ENCODE data around the gene PITPNM3.

Gene PITPNM3

GRCh38 chr17:6458460-6458950 is 97.8 kb downstream of the PITPNM3 start:
- no peak for DNase-seq

GRCh38 chr17:6457688-6458459 is 98.5 kb downstream of the PITPNM3 start:
- no peak for DNase-seq

- no peak for DNase-seq
Measured at GRCh38 chr17:6456914-6457687, 99.3 kb downstream of the PITPNM3 start.

GRCh38 chr17:6456321-6456720 is 100.0 kb downstream of the PITPNM3 start:
- no peak for DNase-seq

GRCh38 chr17:6455321-6455705 is 101.0 kb downstream of the PITPNM3 start:
- DNase-seq, result no peak

GRCh38 chr17:6454495-6455320 is 101.6 kb downstream of the PITPNM3 start:
- DNase-seq, result no peak

- DNase-seq, result no peak
Measured at GRCh38 chr17:6453279-6454024, 102.9 kb downstream of the PITPNM3 start.

- DNase-seq, result no peak
Measured at GRCh38 chr17:6452471-6453266, 103.7 kb downstream of the PITPNM3 start.

GRCh38 chr17:6450926-6451832 is 105.2 kb downstream of the PITPNM3 start:
- DNase-seq, result no peak

GRCh38 chr17:6449307-6449706 is 107.0 kb downstream of the PITPNM3 start:
- no peak for DNase-seq

- DNase-seq, result no peak
Measured at GRCh38 chr17:6448473-6448872, 107.9 kb downstream of the PITPNM3 start.

- DNase-seq, result no peak
Measured at GRCh38 chr17:6446516-6447100, 109.7 kb downstream of the PITPNM3 start.

- no peak for DNase-seq
Measured at GRCh38 chr17:6444571-6445335, 111.6 kb downstream of the PITPNM3 start.

GRCh38 chr17:6443692-6444570 is 112.4 kb downstream of the PITPNM3 start, which contains the start of gene PIMREG:
TSS of gene PIMREG (plus strand) at chr17:6444455. CDS start at chr17:6445111, 656 bp downstream.
- peak; percentile 44 for DNase-seq

GRCh38 chr17:6442775-6443174 is 113.6 kb downstream of the PITPNM3 start:
- no peak for DNase-seq

GRCh38 chr17:6439951-6440350 is 116.4 kb downstream of the PITPNM3 start:
- DNase-seq, result no peak

- no peak for DNase-seq
Measured at GRCh38 chr17:6437956-6438355, 118.4 kb downstream of the PITPNM3 start.

- DNase-seq, result no peak
Measured at GRCh38 chr17:6437466-6437865, 118.9 kb downstream of the PITPNM3 start.

All from NCI-H1417 treated with DMSO at 0.1 percent for 48 hours (cell line).